ENCODE measurements around the gene TMEM184B.
A peak's percentile ranks its signal among the peaks of the same experiment; 100 is the strongest.

TMEM184B gene

DNA sequence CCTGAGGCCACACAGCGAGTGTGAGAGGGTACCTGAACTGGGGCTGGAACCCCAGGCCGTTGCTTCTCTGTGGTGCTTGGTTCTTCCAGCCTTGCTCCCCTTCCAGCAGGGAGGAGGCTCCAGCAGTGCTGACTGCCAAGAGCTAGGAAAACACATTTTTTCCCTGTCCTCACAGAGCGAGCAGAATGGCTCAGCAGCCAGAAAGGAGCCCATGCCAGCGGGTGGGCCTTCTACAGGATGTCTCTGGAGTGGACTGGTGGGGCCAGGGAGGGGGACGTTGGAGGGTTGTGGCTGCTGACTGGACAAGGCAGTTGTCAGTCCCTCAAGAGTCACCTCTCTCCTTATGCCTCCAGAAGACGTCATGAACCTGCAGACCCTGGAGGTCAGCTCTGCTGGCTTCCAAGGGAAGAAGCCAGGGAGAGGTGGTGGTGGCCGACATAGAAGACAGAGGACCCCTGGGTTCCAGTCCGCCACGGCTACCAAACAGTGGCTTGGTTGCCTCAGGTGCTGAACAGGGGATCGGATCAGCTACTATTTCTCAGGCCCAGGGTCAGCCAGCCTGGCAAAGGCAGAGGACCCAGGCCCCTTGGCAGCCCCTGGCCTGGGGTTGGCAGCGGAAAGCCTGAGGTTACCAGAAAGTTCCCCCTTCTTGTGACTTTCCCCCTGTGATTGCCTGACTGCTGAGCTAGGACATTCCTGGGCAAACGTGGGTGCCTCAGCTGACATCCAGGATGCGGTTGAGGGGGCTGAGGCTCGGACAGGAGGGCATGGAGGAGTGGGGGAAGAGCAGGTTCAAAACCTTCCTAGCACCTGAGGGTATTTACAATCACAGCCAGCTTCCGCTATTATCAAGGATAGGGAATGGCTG, 67.3 kb downstream of the TMEM184B start:
- TF ChIP-seq, protein P1, sequence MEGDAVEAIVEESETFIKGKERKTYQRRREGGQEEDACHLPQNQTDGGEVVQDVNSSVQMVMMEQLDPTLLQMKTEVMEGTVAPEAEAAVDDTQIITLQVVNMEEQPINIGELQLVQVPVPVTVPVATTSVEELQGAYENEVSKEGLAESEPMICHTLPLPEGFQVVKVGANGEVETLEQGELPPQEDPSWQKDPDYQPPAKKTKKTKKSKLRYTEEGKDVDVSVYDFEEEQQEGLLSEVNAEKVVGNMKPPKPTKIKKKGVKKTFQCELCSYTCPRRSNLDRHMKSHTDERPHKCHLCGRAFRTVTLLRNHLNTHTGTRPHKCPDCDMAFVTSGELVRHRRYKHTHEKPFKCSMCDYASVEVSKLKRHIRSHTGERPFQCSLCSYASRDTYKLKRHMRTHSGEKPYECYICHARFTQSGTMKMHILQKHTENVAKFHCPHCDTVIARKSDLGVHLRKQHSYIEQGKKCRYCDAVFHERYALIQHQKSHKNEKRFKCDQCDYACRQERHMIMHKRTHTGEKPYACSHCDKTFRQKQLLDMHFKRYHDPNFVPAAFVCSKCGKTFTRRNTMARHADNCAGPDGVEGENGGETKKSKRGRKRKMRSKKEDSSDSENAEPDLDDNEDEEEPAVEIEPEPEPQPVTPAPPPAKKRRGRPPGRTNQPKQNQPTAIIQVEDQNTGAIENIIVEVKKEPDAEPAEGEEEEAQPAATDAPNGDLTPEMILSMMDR (IDR thresholded peaks at IDR 0.05), result no peak
- no peak for TF ChIP-seq ZFX (IDR thresholded peaks at IDR 0.05; ENCODE audit: borderline replicate concordance)
- no peak overlapping the region for H3K27ac ChIP-seq

DNA sequence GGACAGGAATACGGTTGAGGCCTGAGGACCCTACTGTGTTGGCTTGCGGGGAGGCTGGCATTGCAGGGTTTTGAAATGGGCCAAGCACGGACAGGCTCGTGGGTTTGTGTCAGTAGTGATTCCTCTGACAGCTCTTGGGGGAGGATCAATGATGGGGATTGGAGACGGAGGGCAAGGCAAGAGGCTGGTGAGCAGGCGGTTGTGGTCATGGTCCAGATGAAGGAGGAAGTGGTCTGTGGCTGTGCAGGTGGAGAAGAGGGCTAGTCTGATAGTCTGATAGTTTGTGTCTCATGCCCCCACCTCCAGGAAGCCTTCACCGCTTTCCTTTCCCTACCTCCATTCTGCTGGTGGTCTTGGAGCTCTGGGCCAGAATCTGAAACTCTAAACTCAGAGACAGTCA, 68.0 kb downstream of the TMEM184B start:
- H3K27ac ChIP-seq, result peak overlapping the region; percentile 95; the same call in 1 of the 2 replicates
- TF ChIP-seq ZFX (IDR thresholded peaks at IDR 0.05; ENCODE audit: borderline replicate concordance), result no peak
- TF ChIP-seq, protein P1 (IDR thresholded peaks at IDR 0.05), result no peak

DNA sequence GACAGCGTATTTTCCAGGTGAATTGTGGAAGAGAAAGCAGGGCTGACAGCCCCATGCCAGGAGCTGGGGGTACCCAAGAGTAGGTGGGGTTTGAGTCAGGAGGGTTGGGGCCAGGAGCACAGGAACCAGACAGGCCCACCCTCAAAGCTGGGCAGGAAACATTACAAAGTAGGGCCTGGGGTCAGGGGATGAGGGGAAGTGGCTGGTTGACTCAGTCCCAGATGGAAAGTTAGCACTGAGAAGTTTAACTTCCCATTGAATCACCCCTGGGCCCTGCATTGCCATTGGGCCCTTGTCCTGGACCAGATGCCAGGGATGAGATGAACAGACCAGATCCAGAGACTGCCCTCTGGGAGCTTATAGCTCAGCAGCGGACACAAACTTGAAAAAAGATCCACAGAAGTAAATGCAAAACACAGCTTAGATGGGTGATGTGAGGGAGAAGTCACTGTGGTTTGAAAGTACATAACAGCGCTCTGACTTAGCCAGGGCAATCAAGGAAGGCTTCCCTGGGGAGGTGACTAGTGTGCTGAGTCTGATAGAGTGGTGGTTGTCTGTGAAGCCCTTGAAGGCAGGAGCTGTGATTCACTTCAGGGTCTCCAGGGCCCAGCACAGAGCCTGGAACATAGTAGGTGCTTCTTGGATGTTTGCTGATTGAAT, 68.8 kb downstream of the TMEM184B start:
- no peak for TF ChIP-seq ZFX (IDR thresholded peaks at IDR 0.05; ENCODE audit: borderline replicate concordance)
- TF ChIP-seq, protein P1 (IDR thresholded peaks at IDR 0.05), result no peak
- H3K27ac ChIP-seq, result peak overlapping the region; percentile 95; the same call in 1 of the 2 replicates

DNA sequence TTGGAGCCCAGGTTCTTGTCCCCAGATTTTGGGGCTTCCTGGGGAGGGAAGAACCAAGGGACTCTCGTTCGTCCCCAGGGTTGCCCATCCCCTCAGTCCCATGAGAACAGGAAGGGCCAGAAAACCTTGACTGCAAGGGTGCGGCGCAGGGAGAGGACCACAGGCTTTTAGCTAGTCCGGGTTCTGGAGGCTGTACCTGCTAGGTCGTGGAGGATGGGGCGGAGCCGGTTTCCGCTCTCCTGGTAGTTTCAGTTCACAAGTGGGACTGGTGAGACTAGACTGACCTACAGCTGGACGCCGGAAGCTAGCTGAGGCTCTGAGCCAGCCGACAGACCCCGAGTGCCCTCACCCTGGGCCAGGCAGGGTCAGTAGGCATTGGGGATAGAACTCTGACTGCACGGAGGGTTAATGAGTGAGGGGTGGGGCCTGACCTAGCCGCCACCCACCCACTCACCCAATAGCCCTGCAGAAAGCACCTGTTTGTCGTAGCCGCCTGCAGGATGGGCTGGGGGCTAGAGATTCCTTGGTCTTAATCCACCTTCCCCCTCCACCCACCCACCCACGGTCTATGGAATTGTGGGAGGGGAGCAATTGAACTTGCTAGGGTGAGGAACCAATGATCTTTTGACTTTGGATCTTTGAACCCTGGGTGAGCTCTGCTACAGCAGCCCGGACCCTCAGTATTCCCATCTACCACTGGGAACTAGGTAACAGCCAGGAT, 69.6 kb downstream of the TMEM184B start:
- TF ChIP-seq, protein P1 (IDR thresholded peaks at IDR 0.05), result no peak
- no peak for TF ChIP-seq ZFX (IDR thresholded peaks at IDR 0.05; ENCODE audit: borderline replicate concordance)
- peak overlapping the region; percentile 95 for H3K27ac ChIP-seq

DNA sequence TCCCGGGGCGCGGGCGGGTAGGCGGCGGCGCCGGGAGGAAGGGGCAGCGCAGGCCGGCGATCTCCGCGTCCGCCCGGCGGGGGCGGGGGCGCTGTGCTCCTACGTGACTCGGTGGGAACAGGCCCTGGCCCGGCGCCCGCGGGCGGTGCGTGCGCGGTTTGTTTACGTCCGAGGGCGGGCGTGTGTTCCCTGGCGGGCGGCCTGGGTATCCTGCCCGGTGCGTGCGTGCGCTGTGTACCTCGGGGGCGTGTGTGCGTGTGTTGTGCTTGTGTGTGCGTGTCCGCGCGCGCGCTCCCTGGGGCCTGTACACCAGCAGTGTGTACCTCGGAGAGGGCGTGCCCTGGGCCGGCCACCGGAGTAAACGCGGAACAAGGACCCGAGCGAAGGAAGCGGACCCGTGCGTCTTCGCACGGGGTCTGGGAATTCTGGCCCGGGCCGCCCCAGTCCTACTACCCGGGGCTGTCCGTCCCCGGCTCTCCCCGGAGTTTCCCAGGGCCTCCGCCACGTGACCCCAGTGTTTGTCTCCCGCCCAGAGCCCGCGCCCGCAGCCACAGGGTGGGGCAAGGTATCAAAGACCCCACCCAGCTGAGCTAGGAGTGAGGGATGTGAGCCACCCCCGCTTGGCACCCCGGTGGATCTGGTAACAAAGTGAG, 70.2 kb downstream of the TMEM184B start:
- H3K27ac ChIP-seq, result peak overlapping the region; percentile 95
- TF ChIP-seq, protein P1 (IDR thresholded peaks at IDR 0.05), result peak; percentile 34; the same call in 1 of the 2 replicates
- no peak for TF ChIP-seq ZFX (IDR thresholded peaks at IDR 0.05; ENCODE audit: borderline replicate concordance)

DNA sequence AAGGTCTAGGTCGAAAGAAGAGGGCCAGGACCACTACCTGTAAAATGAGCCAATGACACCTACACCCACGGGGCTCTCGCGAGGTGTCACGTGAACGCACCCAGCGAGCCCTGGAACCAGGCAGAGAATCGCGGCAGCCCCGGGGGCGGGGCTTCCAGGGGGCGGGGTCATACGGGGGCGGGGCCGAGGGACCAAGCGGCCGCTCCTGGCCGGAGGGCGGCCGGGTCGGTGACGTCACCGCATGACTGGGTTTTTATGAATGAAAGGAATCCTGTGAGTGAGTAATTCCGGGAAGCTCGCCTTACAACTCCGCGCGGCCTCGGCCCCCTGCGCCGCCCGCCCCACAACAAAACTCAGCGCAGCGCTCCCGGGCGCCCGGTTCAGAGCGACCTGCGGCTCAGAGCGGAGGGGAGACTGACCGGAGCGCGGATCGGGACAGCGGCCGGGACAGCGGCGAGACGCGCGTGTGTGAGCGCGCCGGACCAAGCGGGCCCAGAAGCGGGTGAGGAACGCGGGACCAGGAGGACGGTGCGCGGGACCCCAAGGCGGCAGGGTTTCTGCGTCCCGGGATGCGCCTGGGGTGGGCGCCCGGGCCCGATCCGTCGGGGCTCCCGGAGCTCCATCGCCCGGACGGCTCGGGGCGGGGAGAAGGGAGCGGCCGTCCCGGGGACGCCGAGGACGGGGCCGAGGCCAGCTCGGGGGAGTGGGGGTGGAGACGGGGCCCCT, 70.9 kb downstream of the TMEM184B start, which contains the start of gene MAFF:
TSS of gene MAFF (plus strand) at position 284 of the 726 bp plus-strand sequence. CDS start 11,860 bp downstream, outside the sequence.
- TF ChIP-seq ZFX (IDR thresholded peaks at IDR 0.05; ENCODE audit: borderline replicate concordance), result no peak
- TF ChIP-seq, protein P1 (IDR thresholded peaks at IDR 0.05), result no peak
- H3K27ac ChIP-seq, result peak within 1 kb of the TSS; percentile 95
